Measurements from ENCODE around the gene SNX8. TPM values are rescaled to one million over a fixed set of nuclear protein-coding genes. Genes with fewer than 3 reads are reported as not detected.

SNX8 gene
- polyA plus RNA-seq, 1 donor from 2014 or later, result 5.7 TPM

- H2AFZ ChIP-seq (ENCODE audit: low read depth, low read length), result no peak overlapping the region
- H4K20me1 ChIP-seq (ENCODE audit: insufficient read depth), result no peaks in the 10 kb centered on the region
- H3K9me3 ChIP-seq (ENCODE audit: low read length), result no peaks in the 10 kb centered on the region
- no peak overlapping the region for H3K4me2 ChIP-seq (ENCODE audit: low read length)
- no peak overlapping the region for H3K4me3 ChIP-seq (ENCODE audit: low read length)
- no peak overlapping the region for H3K9ac ChIP-seq (ENCODE audit: low read length)
- H3F3A ChIP-seq (ENCODE audit: insufficient read depth, low read length, poor library complexity, severe bottlenecking), result no peaks in the 10 kb centered on the region
- TF ChIP-seq EP300 (conservative IDR thresholded peaks at IDR 0.05; ENCODE audit: poor library complexity, severe bottlenecking) (no peak), CTCF (IDR thresholded peaks at IDR 0.05; ENCODE audit: poor library complexity, severe bottlenecking) (no peak), POLR2AphosphoS5 (IDR thresholded peaks at IDR 0.05) (no peak), TAF1 (IDR thresholded peaks at IDR 0.05; ENCODE audit: low read depth) (no peak), EZH2 (IDR thresholded peaks at IDR 0.05; ENCODE audit: borderline replicate concordance, insufficient read depth, low read length, poor library complexity, severe bottlenecking) (no peak)
- H3K9me2 ChIP-seq (ENCODE audit: insufficient read depth, low read length), result no peaks in the 10 kb centered on the region
- no peaks in the 10 kb centered on the region for H3K79me2 ChIP-seq (replicated peaks; ENCODE audit: insufficient read depth, low read length)
- H3K36me3 ChIP-seq (ENCODE audit: insufficient read depth, low read length), result no peaks in the 10 kb centered on the region
- no peak overlapping the region for H3K27ac ChIP-seq (ENCODE audit: low read length)
- H3K27me3 ChIP-seq (ENCODE audit: insufficient read depth, low read depth, low read length), result no peaks in the 10 kb centered on the region
Observed at GRCh38 chr7:2272031-2272430, 42.2 kb downstream of the SNX8 start.

GRCh38 chr7:2271273-2272026 is 42.8 kb downstream of the SNX8 start:
- Histone ChIP-seq H3K9me3 (ENCODE audit: low read length) (no peaks in the 10 kb centered on the region), H3K36me3 (ENCODE audit: insufficient read depth, low read length) (no peaks in the 10 kb centered on the region), H3K27ac (ENCODE audit: low read length) (no peak overlapping the region), H3K27me3 (ENCODE audit: insufficient read depth, low read depth, low read length) (no peaks in the 10 kb centered on the region), H3K4me3 (ENCODE audit: low read length) (no peak overlapping the region), H3F3A (ENCODE audit: insufficient read depth, low read length, poor library complexity, severe bottlenecking) (no peaks in the 10 kb centered on the region), H4K20me1 (ENCODE audit: insufficient read depth) (no peaks in the 10 kb centered on the region), H3K4me2 (ENCODE audit: low read length) (no peak overlapping the region), H2AFZ (ENCODE audit: low read depth, low read length) (no peak overlapping the region), H3K79me2 (replicated peaks; ENCODE audit: insufficient read depth, low read length) (no peaks in the 10 kb centered on the region), H3K9me2 (ENCODE audit: insufficient read depth, low read length) (no peaks in the 10 kb centered on the region), H3K9ac (ENCODE audit: low read length) (no peak overlapping the region)
- TF ChIP-seq POLR2AphosphoS5 (IDR thresholded peaks at IDR 0.05) (no peak), MXI1 (conservative IDR thresholded peaks at IDR 0.05; ENCODE audit: poor library complexity, severe bottlenecking) (no peak), SMC3 (conservative IDR thresholded peaks at IDR 0.05; ENCODE audit: poor library complexity) (no peak), RAD21 (conservative IDR thresholded peaks at IDR 0.05) (no peak), EZH2 (IDR thresholded peaks at IDR 0.05; ENCODE audit: borderline replicate concordance, insufficient read depth, low read length, poor library complexity, severe bottlenecking) (no peak), EP300 (conservative IDR thresholded peaks at IDR 0.05; ENCODE audit: poor library complexity, severe bottlenecking) (no peak), CTCF (IDR thresholded peaks at IDR 0.05; ENCODE audit: poor library complexity, severe bottlenecking) (no peak), TAF1 (IDR thresholded peaks at IDR 0.05; ENCODE audit: low read depth) (no peak)
- TF ChIP-seq, protein P1, sequence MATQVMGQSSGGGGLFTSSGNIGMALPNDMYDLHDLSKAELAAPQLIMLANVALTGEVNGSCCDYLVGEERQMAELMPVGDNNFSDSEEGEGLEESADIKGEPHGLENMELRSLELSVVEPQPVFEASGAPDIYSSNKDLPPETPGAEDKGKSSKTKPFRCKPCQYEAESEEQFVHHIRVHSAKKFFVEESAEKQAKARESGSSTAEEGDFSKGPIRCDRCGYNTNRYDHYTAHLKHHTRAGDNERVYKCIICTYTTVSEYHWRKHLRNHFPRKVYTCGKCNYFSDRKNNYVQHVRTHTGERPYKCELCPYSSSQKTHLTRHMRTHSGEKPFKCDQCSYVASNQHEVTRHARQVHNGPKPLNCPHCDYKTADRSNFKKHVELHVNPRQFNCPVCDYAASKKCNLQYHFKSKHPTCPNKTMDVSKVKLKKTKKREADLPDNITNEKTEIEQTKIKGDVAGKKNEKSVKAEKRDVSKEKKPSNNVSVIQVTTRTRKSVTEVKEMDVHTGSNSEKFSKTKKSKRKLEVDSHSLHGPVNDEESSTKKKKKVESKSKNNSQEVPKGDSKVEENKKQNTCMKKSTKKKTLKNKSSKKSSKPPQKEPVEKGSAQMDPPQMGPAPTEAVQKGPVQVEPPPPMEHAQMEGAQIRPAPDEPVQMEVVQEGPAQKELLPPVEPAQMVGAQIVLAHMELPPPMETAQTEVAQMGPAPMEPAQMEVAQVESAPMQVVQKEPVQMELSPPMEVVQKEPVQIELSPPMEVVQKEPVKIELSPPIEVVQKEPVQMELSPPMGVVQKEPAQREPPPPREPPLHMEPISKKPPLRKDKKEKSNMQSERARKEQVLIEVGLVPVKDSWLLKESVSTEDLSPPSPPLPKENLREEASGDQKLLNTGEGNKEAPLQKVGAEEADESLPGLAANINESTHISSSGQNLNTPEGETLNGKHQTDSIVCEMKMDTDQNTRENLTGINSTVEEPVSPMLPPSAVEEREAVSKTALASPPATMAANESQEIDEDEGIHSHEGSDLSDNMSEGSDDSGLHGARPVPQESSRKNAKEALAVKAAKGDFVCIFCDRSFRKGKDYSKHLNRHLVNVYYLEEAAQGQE (IDR thresholded peaks at IDR 0.05; ENCODE audit: borderline replicate concordance), result no peak

All from neural cell (in vitro differentiated cells).